ENCODE measurements around the gene RAB3A. TPM values are rescaled to one million over a fixed set of nuclear protein-coding genes. Genes with fewer than 3 reads are reported as not detected.

Gene RAB3A
- total and polyA plus RNA-seq, 9 of the 15 experiments (the other 6 are each of a cell fraction or from before 2014, with no cell fraction given) = 0.17 to 5.1 (median 0.90) TPM; not detected in 1

GRCh38 chr19:18233224-18233825, 29.5 kb upstream of the RAB3A start (continued):
- peak; percentile 99 for TF ChIP-seq ZNF511 (CRISPR knock-in tag; IDR thresholded peaks at IDR 0.05)
- TF ChIP-seq TGIF2 (CRISPR knock-in tag; IDR thresholded peaks at IDR 0.05) = peak; percentile 93
- peak; percentile 99 for TF ChIP-seq ARID4B (CRISPR knock-in tag; IDR thresholded peaks at IDR 0.05)
- no peak for TF ChIP-seq RBM25 (IDR thresholded peaks at IDR 0.05; ENCODE audit: low read depth, low read length, severe bottlenecking)
- TF ChIP-seq E2F5 (CRISPR knock-in tag; IDR thresholded peaks at IDR 0.05) = peak; percentile 46; the same call in 1 of the 2 replicates
- no peak for TF ChIP-seq ZNF830 (CRISPR knock-in tag; IDR thresholded peaks at IDR 0.05)
- TF ChIP-seq DNMT1 (IDR thresholded peaks at IDR 0.05) = no peak
- TF ChIP-seq MAZ (CRISPR knock-in tag; conservative IDR thresholded peaks at IDR 0.05 in 1 of 2, IDR thresholded peaks at IDR 0.05 in 1 of 2) = peak; percentile 58 to 92; a peak in 3 of 4 replicates
- no peak for TF ChIP-seq ZNF507 (tag; conservative IDR thresholded peaks at IDR 0.05)
- peak; percentile 26; the same call in 1 of the 2 replicates for TF ChIP-seq ZBTB33 (CRISPR knock-in tag; IDR thresholded peaks at IDR 0.05)
- peak; percentile 91 for TF ChIP-seq E2F1 (CRISPR knock-in tag; IDR thresholded peaks at IDR 0.05)
- TF ChIP-seq CREB3L1 (IDR thresholded peaks at IDR 0.05; ENCODE audit: borderline replicate concordance, low read depth) = 0 out of 2 replicates have a peak, but pooled peaks have one; percentile 56
